Measurements from ENCODE around the gene GRIN1. TPM values are rescaled to one million over a fixed set of nuclear protein-coding genes. Genes with fewer than 3 reads are reported as not detected.
"Not testable (repeated sequence)": the region's sequence is repeated elsewhere in the genome, so short reads cannot be mapped to it uniquely, and the experiment has no call there.

The GRIN1 gene
- polyA plus RNA-seq, 1 donor, result not detected

DNA sequence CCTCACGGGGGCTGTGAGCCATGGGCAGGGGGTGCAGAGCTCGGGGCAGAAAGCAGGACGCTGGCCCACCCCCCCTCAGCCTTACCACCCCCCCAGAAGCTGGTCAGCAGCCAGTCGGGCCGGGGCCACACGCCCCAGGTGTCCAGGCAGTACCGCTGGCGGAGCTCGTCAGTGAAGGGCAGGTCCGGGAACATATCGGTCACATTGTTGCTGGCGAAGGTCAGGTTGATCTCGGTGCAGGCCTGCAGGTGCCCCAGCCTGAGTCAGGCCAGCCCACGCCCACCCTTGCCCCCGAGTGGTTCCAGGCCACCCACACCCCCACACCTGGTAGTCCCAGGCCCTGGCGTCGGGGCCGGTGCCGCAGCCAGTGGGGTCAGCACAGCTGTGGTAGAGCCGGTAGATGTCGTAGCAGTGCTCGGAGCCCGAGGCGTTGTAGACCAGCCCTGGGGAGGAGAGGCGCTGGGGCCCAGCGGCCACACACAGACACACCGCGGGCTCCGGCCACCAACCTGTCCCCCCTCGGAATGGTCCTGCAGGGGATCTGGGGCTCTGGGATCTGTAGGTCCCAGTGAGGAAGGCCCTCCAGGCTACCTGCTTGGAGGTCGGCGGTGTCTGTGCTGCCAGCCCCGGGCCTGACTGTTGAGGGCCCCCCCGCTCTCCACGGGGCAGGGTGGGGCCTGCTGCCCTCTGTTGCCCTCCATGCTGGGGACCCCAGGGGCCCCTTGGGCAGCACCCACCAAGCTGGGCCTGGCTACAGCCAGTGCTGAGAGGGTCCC, 27.0 kb upstream of the GRIN1 start:
- no peak for DNase-seq

DNA sequence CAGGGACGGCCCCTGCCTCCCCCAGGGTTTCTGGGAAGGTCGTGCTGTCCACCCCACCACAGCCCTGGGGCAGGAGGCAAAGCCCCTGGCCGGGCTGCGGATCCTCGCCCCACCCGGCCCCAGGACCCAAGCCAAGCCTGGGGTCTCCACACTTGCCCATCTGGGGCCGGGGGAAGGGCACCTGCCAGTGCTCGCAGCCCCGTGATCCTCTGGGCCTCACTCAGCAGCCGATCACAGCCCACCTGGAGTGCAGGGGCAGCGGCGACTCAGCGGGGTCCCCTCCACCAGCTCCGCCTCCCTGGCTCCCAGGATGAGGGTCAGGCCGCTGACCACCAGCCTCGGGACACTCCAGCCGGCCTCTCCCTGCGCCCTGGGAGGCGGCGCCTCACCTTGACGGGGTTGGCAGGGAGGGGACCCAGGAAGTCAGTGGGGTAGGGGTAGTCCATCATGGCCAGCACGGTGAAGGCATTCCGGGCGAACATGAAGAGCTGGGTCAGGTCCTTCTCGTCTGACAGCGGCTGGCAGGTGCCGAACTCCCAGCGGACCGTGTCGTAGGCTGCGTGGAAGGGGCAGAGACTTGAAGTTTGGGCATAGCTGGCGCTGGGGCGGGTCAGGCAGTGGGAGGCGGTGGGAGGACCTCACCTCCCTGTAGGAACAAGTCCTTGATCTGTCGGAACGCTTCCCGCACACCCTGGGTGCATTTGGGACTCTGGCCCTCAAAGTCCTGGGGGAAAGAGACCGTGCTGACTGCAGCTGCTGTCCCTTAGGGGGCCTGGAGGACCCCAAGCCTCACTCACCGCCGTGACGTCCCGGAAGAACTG, 26.2 kb upstream of the GRIN1 start:
- DNase-seq, result no peak

DNA sequence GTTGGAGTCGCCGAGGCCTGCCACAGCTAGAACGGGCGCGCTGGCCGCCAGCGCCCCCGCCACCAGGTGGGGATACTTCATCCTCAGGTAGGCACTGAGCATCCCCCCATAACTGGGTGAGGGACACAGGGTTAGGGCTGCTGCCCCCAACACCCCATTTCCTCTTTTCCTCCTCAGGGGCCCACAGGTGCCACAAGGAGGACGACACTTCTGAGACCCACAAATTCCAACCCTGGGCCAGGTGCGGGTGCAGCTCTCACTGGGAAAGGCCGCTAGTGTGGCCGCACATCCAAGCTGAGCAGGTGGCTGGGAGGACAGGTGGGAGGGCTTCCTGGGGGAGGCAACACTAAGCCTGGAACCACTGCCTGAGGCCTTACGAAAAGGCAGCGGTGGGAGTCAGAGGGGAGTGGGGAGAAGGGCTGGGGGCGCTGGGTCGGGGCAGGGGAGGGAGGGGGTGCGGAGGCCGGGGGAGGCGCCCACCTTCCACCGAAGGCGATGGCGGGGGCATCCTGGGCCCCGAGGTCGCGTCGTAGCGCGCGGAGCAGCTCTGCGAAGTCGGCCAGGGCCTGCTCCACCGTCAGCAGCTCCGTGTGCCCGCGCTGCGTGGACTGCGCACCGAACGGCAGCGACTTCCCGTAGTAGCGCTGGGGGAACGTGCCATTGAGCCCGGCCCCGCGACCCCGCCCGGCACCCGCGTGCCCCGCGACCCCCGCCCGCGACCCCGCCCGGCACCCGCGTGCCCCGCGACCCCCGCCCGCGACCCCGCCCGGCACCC, 25.4 kb upstream of the GRIN1 start:
- no peak for DNase-seq

DNA sequence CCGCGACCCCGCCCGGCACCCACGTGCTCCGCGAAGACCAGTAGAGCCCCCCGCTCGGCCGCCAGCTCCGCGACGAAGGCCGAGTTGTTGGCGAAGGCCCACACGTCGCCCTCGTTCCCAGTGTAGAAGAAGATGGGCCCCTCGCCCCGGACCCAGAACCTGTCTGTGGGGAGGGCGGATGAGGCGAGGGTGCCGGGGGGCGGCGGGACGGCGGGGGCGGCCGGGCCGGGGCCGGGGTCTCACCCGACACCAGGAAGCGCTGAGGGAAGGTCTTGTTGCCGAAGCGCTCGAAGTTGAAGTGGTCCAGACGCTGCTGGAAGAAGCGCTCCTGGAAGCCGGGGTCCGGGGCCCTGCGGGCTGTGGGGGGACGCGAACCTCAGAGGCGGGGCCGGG, 24.7 kb upstream of the GRIN1 start:
- DNase-seq, result no peak

DNA sequence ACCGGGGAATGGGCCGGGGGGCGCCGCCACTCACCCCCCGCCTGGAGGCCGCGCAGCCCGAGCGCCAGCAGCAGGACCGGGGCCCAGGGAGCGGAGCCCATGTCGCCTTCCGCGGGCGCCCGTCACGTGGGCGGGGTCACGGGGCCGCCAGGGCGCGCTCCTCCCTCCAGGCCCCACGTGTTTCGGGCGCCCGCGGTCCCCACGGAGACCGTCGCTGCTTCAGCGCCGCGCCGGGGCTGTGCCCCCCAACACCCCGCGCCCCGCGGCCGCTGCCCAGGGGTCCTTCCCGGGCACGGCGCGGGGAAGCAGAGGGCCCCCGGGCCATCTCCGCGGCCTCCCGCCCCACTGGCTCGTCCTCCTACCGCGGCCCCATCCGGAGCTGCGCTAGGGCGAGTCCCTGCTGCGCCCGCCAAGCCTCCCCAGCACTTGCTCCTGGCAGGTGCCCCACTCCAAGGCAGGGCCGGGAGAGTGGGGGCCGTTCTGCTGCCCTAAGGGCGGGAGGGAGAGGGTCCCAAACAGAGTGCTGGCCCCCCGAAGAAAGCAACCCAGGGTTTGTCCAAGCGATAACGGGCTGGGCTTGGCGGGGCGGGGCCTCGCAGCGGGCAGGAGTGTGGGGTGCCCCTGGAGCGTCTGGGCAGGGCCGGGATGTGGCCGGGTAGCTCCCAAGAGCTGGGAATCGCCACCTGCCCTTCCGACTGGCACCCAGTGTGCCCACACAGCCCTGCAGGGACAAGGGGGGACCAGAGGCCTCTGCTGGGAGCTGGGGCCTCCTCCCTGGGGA, 24.2 kb upstream of the GRIN1 start, which contains the start of gene DPP7:
DPP7 (minus strand) TSS at position 121 of the 781 bp plus-strand sequence; CDS start at position 101, 20 bp downstream.
- no peak for DNase-seq

DNA sequence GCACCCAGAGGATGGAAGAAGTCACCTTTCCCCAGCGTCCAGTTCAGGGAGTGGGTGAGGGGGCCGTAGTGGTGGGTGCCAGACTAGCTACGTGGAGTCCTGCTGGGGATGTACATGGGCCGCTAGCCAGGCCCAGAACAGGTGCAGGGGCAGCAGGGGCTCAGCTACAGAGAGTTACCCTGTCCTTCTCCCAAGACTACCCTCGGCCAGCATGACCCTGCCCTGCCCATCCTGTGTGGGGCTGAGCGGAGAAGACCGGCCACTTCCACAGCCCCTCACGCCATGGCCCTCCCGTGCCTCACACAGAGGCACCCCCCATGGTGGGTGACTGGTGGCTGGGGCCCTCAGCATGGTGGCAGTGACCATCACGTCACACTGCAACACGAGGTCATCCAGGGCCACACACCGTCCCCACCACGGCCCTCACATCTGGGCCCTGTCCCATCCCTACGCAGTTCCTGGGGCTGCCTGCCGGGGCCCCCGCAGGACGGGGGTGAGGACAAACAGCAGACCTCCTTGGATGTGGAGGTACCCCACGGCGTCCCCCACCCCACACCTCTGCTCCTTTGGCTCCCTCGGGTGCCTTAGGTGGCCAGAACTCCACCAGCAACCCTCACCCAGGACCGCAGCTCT, 23.4 kb upstream of the GRIN1 start:
- no peak for DNase-seq

DNA sequence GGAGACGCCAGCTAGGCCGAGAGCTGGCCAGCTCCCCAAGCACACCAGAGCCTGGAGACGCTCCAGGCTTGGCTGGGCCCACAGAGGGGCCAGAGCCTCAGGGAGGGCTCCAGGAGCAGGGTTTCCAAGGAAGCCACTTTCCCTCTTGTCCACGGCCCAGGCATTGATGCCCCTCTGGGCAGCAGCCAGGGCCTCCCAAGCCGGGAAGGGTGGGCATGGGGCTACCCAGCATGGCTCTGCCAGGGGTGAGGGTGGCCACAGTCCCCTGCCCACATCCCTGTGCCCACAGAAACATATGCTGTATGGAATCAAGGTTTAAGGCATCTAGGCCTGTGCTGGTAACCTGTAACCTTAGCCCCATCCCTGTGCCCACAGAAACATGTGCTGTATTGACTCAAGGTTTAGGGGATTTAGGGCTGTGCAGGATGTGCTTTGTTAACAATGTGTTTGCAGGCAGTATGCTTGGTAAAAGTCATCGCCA, 22.9 kb upstream of the GRIN1 start:
- no peak for DNase-seq

DNA sequence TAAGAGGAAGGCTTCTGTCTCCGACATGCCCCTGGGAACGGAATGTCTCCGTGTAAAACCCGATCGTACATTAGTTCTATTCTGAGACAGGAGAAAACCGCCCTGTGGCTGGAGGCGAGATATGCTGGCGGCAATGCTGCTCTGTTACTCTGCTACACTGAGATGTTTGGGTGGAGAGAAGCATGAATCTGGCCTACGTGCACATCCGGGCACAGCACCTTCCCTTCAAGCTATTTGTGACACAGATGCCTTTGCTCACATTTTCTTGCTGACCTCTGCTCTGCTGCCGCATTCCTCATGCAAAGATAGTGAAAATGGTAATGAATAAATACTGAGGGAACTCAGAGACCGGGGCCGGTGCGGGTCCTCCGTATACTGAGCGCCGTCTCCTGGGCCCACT, 22.2 kb upstream of the GRIN1 start:
- DNase-seq, result no peak

DNA sequence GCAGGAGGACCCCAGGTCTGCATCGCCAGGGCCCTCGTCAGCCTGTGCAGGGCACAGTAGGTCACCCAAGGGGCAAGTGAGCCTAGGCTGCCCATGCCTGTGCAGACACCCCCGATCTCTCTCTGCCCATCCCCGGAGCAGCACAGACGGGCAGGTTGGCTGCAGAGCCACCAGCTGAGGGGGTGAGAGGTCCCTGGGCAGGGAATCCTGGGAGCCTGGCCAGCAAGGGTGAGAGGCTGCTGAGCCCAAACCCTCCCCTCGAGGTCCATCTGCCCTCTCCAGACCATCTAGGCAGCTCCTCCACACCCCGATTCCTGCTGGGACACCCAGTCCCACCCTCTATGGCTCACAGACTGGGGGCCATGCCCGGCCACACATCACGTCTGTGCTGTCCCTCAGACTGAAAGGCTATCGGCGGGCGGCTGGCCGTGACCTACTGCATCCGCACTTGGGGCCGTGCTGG, 21.7 kb upstream of the GRIN1 start:
- no peak for DNase-seq

DNA sequence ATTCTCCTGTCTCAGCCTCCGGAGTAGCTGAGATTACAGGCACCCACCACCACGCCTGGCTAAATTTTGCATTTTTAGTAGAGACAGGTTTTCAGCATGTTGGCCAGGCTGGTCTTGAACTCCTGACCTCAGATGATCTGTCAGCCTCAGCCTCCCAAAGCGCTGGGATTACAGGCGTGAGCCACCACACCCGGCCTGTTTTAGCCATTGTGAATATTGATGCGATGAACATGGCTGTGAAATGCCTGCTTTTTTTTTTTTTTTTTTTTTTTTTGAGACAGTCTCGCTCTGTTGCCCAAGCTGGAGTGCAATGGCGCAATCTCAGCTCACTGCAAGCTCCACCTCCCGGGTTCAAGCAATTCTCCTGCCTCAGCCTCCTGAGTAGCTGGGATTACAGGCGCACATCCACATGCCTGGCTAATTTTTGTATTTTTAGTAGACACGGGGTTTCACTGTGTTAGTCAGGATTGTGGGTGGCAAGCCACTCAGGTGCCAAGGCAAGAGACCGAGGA, 20.8 kb upstream of the GRIN1 start:
- DNase-seq, result not testable (repeated sequence)

DNA sequence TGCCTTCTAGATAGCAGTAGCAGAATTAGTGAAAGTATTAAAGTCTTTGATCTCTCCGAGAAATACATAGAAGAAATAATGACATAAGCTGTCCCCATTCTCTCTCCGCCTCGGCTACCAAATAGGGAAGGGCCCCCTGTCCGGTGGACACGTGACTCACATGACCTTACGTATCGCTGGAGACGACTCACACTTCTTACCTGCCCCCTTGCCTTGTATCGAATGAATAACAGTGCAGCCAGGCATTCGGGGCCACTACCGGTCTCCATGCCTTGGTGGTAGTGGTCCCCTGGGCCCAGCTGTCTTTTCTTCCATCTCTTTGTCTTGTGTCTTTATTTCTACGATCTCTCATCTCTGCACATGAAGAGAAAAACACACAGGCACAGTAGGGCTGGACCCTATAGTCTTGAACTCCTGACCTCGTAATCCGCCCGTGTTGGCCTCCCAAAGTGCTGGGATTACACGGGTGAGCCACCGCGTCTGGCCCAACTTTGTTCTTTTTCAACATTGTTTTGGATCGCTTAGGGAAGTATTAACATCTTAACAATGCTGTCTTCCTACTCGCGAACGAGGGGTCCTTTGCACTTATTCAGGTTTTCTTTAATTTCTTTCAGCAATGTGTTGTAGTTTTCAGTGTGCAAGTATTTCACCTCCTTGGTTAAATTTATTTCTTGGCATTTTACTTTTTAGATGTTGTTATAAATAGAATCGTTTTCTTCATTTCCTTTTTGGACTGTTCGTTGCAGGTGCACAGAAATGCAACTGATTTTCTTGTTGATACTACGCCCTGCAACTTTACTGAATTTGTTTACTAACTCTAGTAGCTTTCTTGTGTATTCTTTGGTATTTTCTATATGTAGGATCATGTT, 16.8 kb upstream of the GRIN1 start:
- DNase-seq, result not testable (repeated sequence)

DNA sequence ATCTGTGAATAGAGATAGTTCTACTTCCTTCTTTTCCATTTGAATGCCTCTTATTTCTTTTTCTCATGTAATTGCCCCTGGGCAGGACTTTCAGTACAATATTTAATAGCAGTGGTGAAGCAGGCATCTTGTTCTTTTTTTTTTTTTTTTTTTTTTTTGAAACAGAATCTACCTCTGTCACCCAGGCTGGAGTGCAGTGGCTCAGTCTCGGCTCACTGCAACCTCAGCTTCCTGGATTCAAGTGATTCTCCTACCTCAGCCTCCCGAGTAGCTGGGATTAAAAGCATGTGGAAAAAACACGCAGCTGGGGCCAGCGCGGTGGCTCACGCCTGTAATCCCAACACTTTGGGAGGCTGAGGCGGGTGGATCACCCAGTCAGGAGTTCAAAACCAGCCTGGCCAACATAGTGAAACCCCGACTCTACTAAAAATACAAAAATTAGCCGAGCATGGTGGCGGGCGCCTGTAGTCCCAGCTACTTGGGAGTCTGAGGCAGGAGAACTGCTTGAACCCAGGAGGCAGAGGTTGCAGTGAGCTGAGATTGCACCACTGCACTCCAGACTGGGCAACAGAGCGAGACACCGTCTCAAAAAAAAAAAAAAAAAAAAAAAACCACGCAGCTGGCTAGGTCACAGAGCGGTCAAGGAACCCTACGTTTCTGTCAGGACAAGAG, 16.0 kb upstream of the GRIN1 start:
- DNase-seq, result not testable (repeated sequence)

DNA sequence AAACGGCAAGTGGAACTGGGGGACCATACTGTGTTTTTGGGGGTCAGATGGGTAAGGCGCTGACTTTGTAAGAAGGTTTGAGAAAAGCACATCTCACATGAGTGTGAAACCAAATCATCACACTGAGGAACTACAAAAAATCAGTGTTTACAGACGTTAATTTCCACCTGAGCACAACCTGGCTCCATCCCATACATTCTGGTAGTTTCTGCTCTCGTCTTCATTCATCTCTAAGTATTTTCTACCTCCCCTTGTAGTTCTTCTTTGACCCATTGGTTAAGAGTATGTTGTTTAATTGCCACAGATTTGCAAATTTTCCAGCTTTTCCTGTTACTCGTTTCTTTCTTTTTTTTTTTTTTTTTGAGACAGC, 15.5 kb upstream of the GRIN1 start:
- no peak for DNase-seq

DNA sequence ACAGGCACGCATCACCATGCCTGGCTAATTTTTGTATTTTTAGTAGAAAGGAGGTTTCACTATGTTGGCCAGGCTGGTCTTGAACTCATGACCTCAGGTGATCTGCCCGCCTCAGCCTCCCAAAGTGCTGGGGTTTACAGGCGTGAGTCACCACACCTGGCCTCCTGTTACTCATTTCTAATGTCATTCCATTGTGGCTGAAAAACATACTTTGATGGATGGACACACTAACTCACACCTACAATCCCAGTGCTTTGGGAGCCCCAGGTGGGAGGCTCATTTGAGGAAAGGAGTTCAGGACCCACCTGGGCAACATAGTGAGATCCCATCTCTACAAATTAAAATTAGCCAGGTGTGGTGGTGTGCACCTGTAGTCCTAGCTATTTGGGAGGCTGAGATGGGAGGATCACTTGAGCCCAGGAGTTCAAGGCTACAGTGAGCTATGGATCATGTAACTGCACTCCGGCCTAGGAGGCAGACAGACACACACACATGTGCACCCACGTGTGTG, 14.9 kb upstream of the GRIN1 start:
- DNase-seq, result not testable (repeated sequence)

DNA sequence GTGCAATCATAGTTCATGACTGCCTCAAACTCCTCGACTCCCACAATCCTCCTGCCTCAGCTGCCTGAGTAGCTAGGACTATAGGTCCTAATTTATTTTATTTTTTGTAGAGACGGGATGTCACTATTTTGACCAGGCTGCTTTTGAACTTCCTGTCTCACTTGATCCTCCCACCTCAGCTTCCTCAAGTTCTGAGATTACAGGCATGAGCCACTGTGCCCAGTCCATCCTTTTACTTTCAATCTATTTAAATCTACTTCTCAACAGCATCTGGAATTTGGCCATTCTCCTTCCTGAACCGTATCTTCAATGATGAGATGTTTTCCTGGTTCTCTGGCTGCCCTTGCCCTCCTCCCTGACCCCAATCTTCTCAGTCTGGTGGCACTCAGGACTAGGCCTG, 12.2 kb upstream of the GRIN1 start:
- DNase-seq, result no peak

DNA sequence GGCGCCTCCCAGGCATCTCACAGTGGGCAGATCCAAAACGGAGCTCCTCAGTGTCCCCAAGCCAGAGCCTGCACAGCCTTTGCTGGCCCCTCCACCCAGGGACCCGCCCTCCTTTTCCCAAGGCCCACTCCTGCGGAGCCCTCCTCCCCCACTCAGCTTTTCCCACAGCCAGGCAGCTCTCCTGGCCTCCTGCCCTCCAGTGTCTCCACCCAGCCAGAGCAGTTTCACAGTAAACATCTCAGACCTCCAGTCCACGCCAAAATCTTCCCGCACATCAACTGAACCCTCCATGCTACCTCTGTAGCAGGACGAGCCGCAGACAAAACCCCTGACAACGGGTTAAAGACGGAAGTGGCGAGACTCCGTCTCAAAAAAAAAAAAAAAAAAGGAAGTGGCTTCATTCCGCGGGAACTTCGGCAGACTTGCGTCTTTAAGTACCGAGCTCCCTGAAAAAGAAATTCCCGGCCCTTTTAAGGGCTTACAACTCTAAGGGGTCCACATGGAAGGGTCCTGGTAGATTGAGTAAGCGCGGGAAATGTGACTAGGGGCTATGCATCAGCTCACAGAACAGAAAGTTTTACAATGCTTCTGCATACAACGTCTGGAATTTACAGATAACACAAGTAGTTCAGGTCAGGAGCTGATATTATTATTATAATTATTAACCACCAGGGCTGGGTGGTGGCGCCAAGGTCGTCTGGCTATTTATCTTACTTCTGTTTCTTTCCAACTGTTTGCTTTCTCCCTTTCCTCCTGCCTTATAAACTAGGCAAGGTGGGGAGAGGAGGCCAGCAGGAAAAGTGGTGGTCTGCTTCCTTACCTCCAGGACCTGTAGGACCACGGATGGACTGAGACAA, 11.4 kb upstream of the GRIN1 start:
- no peak for DNase-seq

DNA sequence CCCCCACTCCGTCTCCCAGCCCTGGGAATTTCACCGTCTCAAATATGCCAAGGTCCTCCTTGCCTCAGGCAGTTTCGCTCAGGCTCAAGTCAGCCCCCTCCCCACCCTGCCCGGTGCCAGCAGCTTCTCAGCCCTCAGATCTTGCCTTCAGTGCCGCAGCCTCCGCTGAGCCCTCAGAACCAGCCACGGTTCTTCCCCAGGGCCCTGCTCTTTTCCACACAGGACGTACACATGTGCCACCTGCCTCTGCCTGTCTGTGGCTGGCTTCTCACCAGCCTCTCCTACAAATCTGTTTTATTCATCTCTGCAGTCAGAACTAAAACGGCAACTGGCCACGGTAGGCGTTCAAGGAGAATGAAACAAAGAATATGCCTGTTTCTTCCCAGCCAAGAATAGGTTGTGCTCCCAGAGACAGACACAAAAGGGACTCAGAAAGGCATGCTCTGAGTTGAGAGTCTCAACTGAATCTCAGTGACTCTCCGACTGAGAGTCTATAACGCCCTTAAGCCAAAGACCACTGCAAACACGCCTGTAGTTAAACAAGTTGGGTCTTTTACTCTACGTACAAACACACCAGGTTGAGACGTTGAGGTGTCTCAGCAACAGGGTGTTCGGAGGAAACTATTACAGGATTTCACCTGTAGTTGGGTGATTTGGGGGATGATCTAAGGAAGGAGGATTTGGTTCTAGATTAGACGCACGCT, 10.6 kb upstream of the GRIN1 start:
- DNase-seq, result no peak
